NCI-H1436 (cell line): ENCODE measurements around the gene LMX1B.

ENCODE experiments used
- DNase-seq: peaks from one replicate; lab custom pipeline; 2025; lab: John Stamatoyannopoulos, UW

The LMX1B gene

GRCh38 chr9:126604059-126605055 lies 9.4 kb upstream of the LMX1B start:
- no peak for DNase-seq

DNA sequence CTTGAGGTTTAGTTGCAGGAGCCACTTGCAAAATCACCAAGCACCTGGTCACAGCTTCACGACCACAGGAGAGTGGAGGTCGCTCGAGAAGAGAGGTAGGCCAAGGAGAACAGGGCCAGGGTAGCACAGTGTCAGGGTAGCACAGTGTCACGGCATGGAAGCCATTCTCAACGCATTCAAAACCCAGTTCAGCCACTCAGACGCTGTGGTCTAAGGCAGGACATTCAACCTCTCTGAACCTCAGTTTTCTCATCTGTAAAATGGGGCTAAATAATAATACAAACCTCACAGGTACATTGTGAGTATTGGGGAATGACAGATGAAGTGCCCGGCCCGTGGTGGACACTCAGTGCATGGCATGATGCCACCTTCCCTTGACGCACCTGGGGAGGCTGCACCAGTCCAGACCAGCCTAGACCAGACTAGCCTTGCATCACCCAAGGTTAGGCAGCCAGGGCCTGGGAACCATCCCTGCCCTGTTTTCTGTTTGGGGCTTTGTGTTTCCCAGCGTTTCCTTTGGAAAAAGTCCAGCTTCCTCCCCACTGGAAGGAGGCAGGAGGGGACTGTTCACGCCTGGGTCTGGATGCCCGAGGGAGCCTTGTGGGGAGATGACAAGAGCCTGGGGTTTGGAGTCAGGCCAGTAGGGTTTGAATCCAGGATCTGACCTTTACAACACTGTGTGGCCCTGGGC lies 7.8 kb upstream of the LMX1B start:
- no peak for DNase-seq

GRCh38 chr9:126606483-126606870 lies 7.3 kb upstream of the LMX1B start:
- no peak for DNase-seq

DNA sequence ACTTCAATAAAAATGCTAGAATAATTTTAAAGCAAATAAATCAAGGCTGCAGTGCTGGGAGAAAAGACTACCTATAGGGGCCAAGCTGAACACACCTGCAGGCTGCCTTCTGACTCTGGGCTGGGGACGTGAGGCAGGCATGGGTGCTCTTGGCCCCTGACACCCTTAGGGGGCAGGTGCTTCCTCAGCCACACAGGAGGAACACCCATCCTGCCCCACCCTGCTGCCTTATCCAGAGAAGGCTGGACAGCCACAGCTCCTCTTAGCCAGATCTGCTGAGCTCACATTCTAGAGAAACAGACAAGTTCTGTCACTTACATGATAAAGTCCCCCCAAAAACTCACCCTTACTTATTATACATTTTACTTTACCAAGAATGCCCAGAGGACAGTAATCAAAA lies 6.6 kb upstream of the LMX1B start:
- no peak for DNase-seq

DNA sequence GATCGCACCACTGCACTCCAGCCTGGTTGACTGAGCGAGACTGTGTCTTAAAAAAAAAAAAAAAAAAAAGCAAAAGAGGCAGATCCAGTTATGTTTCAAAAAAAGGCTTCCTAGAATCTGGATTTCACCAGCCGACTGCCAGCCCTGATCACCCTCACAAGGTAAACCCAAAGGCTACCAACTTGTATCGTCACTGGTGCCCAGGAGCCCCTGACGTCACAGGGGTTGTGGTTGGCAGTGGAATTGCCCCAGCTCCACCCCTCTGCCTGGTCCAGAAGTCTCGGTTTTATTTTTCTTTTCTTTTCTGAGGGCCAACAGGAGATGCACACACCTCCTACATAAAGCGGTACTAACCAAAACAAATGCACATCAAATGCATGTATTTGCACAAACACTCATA lies 6.0 kb upstream of the LMX1B start:
- DNase-seq: no peak

DNA sequence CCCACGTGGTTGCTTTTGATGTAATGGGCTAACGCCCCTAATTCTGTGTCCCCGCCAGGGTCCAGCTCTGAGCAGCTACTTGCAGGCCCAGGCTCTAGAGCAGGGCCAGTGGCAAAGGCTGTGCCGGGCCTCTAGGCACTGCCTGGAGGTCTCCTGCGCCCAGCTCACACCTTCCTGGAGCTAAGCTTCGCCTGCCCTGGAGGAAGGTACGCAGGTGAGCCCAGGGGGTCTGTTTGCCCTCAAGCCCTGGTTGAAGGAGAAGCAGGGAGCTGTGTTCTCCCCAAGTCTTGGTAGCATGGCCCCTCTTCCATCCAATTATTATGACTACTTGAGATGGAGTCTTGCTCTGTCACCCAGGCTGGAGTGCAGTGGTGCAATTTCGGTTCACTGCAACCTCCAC lies 5.2 kb upstream of the LMX1B start:
- no peak for DNase-seq

DNA sequence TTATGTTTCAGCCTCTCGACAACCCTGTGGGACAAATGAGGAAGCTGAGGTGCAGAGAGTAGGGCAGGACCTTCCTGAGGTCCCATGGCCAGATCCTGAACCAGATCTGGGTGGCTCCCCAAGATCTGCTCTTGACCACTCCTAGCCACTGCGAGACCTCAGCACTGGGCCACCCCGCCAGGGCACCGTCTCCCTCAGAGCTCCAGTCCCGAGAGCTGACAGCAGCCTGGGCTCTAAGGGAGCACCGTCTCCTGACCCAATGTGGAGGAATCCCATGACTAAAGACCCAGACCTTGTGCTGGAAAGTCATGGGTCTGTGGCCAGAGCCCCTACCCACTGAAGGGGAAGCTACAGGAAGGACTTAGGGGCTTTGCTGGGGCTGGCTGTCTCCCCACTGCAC lies 4.5 kb upstream of the LMX1B start:
- DNase-seq: no peak

DNA sequence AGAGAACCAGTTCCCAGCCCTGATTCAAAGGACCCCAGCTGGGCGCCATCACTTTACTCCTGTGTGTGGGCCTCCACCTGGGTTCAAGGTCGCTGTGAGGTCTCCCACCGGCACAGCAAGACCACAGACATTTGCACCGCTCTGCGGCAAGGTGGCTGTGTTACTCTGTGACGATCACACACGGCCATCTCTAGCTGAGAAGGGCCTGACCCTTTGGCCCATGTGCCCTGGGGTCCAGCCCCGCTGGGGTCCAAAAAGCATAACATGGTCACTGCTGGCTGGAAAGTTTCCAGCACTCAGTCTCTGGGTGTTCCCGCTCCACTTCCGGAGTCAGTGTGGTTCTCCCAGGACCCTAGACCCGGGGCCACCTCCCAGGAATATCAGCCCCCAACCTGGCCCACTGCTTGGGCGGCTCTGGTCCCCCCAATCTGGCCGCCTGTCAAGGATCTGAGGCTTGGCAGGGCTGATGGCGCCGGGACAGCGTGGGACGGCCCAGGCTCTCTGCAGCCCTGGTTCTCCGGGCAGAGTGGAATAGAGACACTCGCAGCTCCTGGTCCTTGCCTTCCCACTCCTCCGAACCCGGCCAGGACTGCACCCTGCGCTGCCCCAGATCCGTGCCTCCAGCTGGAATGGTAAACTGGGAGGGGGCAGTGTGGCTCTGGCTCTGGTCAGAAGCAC lies 3.9 kb upstream of the LMX1B start:
- DNase-seq: no peak

DNA sequence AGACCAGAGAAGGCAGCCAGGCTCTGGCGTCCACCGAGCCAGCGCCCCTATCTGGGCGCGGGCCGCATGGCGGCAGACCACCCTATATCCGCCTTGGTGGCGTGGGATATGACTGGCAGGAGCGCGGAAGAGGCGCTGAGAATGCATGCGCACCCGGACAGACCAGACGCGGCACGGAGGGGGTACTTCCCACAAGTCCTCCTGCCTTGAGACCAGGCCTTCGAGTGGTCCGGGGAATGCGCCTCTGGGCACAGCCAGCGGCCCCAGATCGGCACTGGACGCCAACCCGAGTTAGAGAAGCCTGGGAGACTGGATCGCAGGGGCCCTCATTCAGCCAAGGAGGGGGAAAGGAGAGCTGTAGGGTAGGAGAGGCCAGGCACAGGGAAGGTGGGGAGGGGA lies 2.5 kb upstream of the LMX1B start:
- no peak for DNase-seq

- DNase-seq: peak; percentile 35
Measured at GRCh38 chr9:126611592-126612325, 2.0 kb upstream of the LMX1B start.

DNA sequence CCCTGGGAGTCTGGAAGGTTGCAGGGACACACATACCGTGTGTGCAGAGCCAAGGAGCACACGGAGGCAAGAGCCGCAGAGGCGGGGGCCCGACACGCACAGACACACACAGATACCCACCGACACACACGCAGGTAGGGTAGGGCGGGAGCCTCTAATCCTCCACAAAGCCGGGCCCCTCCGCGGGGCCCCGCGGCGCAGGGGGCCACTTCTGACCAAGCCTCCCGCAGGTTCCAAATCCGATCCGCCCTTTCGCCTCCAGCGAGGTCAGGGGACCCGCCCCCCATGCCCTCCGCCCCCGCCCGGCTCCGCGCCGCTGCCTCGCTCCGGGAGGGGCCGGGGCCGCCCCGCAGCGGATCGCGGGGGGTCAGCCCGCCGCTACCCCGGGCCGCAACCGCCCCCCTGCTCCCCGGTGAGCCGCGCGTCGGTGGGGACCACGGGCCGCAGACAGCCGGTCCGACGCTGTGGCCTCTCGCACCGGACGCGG lies 1.4 kb upstream of the LMX1B start:
- no peak for DNase-seq

GRCh38 chr9:126612813-126613641 lies 701 bp upstream of the LMX1B start:
- no peak for DNase-seq

DNA sequence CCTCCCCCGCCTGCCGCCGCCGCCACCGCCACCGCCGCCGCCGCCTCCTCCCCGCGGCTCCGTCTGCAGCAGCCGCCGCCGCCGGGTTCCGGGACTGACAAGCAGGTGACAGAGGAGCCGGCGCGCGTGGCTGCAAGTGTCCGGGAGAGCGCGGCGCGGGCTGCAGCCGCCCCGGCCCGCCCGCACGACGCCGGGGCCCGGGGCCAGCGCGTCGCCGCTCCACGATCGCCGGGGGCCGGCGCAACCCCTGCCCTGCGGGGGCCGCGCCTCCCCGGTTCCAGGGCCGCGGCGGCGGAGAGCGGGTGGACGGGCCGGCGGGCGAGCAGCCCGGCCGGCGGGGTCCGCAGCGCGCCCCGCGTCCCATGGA lies 343 bp downstream of the LMX1B start:
- no peak for DNase-seq

GRCh38 chr9:126614455-126615244 lies 922 bp downstream of the LMX1B start:
- DNase-seq: no peak

DNA sequence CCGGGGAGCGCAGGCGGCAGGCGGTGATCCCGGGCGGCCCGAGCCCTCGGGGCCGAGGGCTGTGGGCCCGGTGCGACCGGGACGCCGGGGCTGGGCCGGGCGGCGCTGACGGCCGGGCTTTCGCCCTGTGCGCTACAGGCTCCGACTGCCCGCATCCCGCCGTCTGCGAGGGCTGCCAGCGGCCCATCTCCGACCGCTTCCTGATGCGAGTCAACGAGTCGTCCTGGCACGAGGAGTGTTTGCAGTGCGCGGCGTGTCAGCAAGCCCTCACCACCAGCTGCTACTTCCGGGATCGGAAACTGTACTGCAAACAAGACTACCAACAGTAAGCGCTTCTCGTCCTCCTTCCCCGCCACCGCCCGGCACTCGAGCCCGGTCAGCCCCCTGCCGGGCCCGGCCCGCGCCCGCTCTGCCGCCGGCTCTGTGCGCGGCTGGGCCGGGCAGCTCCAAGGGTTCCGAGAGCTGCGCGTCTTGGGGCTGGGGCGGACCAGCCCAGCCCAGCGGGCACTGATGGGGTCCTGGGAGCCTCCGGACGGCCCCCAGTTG lies 1.6 kb downstream of the LMX1B start:
- DNase-seq: no peak

- no peak for DNase-seq
Measured at GRCh38 chr9:126615791-126616447, 2.2 kb downstream of the LMX1B start.

DNA sequence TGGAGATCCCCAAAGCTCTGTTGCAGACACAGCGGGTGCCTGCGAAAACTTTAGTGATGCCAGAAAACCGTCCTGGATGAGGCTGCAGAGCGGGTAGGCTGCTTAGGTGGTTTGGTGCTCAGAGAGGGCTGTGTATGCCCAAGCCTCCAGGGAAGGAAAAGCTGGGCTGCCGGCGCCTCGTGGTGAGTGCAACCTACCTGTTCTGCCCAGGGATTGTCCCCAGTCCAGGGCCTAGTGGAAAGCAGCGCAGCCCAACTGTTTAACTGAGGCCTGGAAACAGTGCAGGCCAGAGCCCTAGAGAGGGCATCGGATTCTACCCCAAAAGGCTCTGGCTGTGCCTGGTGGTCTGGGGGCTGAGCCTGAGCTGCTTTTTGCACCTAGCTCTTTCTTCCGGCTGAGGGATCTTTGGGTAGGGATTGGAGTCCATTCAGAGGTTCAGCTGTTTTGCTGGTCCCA lies 2.8 kb downstream of the LMX1B start:
- DNase-seq: no peak

- no peak for DNase-seq
Measured at GRCh38 chr9:126617003-126617822, 3.5 kb downstream of the LMX1B start.

GRCh38 chr9:126617823-126618165 lies 4.1 kb downstream of the LMX1B start:
- no peak for DNase-seq
